Liver (tissue), 3 donors: Measurements from ENCODE around the gene TMEM175.

ENCODE experiments used
- CTCF ChIP-seq: fragments of 150-350 bp; IDR thresholded peaks from 2 replicates; pipeline ENCODE4 v1.5.1; 2017; ENCODE audit warnings: improper control_type of control experiment, low read depth, low read length; ENCODE audit not compliant: missing input control
- EGR1 ChIP-seq, 2 donors: IDR thresholded peaks; 2 replicates each; pipeline ENCODE4 v1.6.1; 2016 to 2018; ENCODE audit warnings: antibody characterized with exemption in 2 of 2, low read depth in 2 of 2
- RXRA ChIP-seq, 2 donors: IDR thresholded peaks; 2 replicates each; pipeline ENCODE4 v1.6.1; 2017 to 2018; ENCODE audit warnings: antibody characterized with exemption in 2 of 2, mild to moderate bottlenecking in 1 of 2
- TAF1 ChIP-seq: conservative IDR thresholded peaks from 2 replicates; pipeline ENCODE4 v1.6.1; 2016; ENCODE audit warnings: antibody characterized with exemption, mild to moderate bottlenecking
- YY1 ChIP-seq: IDR thresholded peaks from 2 replicates; pipeline ENCODE4 v1.6.1; 2016; ENCODE audit warnings: antibody characterized with exemption, mild to moderate bottlenecking
- donor health status: healthy.
- donor health status: healthy.

GRCh38 chr4:970854-971520, 38.7 kb downstream of the TMEM175 start:
- TF ChIP-seq TAF1 (no peak), YY1 (no peak), RXRA (IDR thresholded peaks at IDR 0.05) (no peak), EGR1 (IDR thresholded peaks at IDR 0.05; ENCODE audit: low read depth in 2 of 2) (no peak), CTCF (no peak)
